ENCODE results near the gene CDC25B.
A peak's percentile ranks its signal among the peaks of the same experiment; 100 is the strongest.
"Not testable (repeated sequence)": the region's sequence is repeated elsewhere in the genome, so short reads cannot be mapped to it uniquely, and the experiment has no call there.

CDC25B gene

DNA sequence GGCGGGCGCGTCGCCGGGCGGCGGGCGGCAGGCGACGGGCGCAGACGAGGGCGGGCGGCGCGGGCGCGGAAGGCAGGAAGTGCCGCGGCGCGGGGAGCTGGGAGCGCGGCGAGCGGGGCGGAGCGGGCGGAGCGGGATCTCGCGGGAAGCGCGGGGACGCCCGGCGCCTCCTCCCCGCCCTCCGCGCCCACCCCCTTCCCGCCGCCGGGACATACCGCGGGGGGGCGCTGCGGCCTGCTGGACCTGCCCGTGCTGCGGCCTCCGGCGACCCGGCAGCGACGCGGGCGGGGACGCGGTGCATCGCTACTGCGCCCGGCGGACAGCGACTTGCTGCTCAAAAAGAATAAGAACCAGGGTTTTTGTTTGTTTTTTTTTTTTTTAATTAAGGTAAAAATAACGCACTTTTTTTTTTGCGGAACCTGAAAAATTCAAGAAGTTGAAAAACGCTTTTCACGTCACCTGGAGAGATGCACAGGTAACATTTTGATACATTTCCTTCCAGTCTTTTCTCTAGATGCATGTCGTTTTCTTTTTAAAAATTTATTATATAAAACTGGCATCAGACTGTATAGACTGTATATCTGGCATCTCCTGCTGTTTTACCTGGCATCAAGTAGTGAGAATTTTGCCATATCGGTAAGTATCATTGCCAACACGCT, 9.3 kb upstream of the CDC25B start, which contains the start of gene CENPB:
Gene CENPB, minus strand, starts transcription at position 76 of the 659 bp plus-strand sequence. CDS start 257 bp downstream, outside the sequence.
- DNase-seq = peak; percentile 94

DNA sequence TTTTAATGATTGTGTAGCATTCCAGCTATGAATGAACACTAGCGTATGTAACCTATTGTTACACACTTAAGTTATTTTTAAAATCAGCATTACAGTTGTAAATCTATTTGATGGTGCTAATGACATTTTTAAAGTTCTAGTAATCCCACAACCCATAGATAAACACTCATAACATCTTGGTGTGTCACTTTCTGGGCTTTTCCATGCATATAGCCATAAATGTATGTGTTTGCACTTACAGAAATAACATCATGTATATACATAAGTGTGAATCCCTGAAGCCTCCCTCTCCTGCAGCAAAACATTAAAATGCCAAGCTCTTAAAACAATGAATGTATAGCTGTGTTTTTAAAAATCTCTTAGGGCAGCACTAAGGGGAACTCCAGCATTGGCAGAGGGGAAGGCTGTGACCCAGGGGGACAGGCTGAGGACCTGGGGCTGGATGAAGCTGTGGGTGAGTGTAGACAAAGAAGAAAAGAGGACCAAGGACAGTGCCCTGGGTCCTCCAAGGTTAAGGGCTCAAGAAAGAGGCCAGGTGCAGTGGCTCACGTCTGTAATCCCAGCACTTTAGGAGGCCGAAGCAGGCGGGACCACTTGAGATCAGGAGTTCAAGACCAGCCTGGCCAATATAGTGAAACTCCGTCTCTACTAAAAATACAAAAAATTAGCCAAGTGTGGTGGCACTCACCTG, 8.6 kb upstream of the CDC25B start:
- DNase-seq = no peak

DNA sequence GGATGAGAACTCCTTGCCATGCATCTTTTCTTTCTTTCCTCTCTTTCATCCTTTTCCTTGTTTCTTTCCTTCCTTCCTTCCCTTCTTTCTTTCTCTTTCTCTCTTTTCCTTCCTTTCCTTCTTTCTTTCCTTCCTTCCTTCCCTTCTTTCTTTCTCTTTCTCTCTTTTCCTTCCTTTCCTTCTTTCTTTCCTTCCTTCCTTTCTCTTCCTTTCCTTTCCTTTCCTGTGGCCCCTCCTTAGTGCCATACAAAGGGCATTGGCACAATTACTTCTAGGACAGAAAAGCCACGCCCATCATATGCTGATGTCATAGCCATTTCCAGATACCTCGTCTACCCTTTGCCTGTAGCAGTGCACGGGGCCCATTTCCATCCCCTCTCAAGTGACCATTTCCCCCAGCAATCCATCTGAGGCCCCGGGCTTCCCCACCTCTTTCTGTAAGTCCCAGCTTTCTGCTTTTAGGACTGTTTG, 7.4 kb upstream of the CDC25B start:
- peak; percentile 48 for DNase-seq

DNA sequence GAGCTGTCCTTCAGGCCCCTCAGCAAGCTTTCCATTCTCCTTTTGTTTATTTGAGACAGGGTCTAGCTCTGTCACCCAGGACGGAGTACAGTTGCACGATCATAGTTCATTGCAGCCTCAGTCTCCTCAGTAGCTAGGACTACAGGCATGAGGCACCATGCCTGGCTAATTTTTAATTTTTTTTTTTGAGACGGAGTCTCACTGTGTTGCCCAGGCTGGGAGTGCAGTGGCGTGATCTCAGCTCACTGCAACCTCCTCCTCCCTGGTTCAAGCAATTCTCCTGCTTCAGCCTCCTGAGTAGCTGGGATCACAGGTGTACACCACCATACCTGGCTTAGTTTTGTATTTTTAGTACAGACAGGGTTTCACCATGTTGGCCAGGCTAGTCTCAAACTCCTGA, 6.9 kb upstream of the CDC25B start:
- not testable (repeated sequence) for DNase-seq

DNA sequence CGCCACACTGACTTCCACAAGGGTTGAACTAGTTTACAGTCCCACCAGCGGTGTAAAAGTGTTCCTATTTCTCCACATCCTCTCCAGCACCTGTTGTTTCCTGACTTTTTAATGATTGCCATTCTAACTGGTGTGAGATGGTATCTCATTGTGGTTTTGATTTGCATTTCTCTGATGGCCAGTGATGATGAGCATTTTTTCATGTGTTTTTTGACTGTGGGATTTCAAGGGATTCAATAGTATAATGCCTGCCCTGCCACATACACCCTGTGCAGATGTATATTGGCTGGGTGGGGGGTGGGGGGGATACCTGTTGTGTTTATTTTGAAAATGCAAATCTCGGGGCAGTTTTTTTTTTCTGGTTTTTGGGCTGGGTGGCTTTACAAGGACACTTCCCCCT, 1.9 kb upstream of the CDC25B start:
- not testable (repeated sequence) for DNase-seq

DNA sequence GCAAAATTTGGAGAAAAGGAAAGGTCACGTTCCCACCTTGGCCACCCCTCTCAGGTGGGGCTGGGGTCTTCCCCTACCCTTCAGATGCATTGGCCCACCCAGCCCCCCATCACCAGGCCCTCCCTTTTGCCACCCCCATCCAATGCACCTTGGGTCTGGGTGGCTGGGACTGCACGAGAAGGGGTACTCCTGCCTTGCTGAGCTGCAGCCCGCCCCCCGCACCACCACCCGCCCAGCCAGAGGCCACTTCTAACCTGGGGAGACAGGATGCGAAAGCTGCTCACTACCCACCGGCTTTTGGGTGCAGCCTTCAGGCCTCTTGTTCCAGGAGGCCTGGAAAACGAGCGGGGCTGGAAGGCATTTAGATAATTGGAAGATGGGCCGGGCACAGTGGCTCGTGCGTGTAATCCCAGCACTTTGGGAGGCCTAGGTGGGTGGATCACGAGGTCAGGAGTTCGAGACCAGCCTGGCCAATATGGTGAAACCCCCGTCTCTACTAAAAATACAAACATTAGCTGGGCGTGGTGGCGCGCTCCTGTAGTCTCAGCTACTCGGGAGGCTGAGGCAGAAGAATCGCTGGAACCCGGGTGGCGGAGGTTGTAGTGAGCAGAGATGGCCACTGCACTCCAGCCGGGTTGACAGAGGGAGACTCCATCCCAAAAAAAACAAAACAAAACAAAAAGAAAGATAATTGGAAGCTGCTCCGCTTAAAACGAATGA, 1.2 kb upstream of the CDC25B start:
- no peak for DNase-seq

DNA sequence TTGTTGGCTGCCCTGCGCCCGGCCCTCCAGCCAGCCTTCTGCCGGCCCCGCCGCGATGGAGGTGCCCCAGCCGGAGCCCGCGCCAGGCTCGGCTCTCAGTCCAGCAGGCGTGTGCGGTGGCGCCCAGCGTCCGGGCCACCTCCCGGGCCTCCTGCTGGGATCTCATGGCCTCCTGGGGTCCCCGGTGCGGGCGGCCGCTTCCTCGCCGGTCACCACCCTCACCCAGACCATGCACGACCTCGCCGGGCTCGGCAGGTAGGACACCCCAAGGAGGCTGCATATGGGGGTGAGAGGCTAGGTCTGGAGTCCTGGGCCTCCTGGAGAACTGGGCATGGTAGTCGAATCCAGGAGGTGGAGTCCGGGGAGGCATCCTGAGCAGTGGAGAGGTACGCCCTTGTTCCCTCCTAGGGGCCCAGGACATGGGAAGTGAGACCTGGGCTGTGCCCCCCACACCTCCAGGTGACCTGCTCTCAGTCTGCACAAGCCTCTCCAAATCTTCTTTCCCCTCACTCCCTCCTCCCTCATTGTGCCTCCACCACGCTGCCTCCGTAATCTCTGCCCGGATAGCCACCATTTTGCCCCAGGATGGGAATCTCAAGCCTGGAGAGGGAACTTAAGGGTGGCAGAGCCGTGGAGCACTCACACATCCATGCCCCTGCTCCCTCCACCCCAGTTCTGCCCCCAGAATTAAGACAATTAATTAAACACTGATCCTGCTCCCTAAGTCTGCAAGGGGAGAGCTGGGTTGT, 541 bp downstream of the CDC25B start:
- DNase-seq = no peak

DNA sequence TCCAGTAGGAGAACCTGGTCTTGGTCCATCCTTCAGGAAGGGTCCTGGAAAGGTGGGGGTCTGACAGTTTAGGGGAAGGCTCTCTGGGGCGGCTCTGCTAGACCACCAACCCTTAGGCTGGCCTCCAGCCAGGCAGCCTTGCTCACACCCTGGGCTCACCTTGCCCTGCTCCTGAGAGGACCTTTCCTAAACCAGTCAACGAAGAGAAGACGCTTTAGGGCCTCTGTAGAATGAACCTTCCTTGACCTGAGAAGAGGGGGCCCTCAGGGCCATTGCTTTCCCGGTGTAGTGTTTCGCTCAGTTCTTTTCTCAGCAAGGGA, 1.1 kb downstream of the CDC25B start:
- no peak for DNase-seq

DNA sequence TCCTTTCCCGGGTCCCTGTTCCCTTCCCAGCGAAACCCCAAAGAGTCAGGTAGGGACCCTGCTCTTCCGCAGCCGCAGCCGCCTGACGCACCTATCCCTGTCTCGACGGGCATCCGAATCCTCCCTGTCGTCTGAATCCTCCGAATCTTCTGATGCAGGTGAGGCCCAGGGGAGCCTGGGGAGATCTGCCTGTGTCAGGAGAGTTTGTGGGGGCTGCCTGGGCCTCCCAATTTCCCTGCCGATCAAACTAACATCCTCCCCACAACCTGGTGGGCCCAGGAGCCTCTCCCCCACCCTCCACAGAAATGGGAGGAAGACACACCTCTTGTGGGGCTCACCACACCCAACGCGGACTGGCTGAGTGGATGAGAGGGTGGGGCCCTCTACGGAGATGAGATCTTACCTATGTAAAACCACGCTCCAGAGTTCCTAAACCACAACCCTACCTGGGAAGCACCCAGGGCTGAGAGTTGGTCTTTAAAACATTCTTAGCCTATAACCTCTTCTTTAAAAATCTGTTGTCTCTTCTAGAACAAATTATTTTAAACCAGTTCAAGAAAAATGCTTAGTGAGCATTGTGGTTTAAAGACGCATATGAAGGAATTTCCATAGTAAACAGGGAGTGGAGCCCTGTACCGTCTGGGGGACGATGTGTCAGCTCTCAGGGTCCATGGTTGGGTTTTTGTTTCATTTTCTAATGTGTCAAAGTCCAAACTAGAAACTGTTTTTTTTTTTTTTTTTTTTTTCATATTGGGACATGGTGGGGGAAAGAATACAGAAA, 1.7 kb downstream of the CDC25B start:
- DNase-seq = no peak

DNA sequence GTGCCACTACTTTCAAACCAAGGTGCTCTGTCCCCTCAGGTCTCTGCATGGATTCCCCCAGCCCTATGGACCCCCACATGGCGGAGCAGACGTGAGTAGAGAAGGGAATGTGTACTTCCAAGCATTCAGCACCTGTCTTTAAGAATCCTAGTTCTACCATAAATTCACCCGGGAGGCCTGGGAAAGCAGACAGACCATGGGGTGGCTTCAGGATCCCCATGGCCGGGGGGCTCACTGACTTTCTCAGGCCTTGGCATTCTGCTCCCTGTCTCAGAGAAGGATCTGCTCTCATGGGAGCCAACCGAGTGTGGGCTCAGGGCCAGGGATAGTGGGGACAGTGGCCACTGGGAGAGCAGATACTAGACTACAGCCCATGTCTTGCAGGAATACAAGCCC, 2.3 kb downstream of the CDC25B start:
- DNase-seq = no peak

DNA sequence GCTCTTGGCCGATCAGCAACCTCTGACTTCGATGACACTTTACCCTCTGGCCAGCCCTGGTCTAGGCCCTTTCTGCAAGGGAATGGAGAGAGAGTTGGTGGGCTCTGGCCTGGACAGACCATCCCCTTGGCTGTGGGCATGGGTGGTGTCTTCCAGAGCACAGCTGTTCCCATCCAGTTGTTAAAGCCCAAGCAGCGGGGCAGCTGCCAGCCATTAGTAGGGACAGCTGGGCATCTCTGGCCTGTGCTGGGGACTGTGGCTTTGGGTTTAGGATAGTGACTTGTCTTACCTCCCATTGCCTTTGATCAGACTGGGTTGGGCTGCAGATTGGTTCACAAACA, 2.8 kb downstream of the CDC25B start:
- DNase-seq = no peak

DNA sequence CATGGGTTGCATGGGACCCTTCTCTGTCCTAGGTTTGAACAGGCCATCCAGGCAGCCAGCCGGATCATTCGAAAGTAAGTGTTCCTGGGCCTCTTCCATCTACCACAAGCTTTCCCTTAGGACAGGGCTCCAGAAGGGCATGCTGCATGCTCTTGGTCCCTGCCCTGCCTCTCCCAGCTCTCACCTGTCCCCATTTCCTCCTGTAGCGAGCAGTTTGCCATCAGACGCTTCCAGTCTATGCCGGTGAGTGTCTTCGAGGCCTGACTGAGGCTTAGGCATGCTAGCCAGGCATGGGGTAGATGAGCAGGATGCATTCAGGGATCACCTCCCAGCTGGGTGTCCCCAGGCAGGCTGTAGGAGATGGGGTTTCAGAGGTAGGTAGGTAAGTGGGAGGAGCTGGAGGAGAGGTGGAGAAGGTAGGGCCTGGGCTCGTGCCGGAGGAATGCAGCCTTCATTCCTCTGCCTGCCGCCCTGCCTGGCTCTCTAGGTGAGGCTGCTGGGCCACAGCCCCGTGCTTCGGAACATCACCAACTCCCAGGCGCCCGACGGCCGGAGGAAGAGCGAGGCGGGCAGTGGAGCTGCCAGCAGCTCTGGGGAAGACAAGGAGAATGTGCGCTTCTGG, 4.3 kb downstream of the CDC25B start:
- DNase-seq = no peak

DNA sequence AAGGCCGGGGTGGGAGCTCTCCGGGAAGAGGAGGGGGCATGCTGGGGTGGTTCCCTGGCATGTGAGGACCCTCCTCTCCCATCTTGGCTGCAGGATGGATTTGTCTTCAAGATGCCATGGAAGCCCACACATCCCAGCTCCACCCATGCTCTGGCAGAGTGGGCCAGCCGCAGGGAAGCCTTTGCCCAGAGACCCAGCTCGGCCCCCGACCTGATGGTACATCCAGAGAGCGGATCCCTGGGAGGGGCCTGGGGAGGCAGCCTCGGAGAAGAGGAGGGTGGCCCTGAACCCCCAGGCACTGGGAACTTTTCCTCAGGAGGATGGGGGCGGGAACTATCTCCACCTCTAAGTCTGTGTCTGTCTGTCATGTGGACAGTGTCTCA, 4.8 kb downstream of the CDC25B start:
- no peak for DNase-seq

DNA sequence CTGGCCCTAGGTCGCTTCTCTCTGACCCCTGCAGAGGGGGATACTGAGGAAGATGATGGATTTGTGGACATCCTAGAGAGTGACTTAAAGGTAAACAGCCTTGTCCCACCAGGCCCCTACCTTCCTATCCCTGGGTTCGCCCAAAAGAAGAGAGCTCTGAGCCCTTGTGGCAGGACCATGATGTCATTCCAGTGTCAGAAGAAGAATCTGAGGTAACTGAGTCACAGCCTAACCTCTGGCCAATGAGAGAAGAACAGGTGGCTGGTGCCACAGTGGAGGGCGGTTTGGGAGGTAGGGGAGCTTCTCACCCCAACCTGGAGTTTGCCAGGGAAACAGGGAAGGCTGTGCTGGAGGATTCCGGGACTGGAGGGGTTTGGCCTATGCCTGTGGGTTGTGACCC, 5.2 kb downstream of the CDC25B start:
- DNase-seq = no peak

DNA sequence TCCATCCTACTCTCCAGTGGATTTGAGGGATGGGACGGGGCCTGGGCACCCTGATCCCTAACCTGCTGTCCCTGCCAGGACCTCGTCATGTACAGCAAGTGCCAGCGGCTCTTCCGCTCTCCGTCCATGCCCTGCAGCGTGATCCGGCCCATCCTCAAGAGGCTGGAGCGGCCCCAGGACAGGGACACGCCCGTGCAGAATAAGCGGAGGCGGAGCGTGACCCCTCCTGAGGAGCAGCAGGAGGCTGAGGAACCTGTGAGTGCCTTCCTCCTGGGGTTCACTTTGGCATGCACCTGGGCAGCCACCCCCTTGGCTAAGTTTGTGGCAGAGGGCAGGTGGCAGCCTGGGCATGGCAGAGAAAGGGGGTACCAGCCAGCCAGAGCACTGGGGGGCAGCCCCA, 5.7 kb downstream of the CDC25B start:
- DNase-seq = no peak

DNA sequence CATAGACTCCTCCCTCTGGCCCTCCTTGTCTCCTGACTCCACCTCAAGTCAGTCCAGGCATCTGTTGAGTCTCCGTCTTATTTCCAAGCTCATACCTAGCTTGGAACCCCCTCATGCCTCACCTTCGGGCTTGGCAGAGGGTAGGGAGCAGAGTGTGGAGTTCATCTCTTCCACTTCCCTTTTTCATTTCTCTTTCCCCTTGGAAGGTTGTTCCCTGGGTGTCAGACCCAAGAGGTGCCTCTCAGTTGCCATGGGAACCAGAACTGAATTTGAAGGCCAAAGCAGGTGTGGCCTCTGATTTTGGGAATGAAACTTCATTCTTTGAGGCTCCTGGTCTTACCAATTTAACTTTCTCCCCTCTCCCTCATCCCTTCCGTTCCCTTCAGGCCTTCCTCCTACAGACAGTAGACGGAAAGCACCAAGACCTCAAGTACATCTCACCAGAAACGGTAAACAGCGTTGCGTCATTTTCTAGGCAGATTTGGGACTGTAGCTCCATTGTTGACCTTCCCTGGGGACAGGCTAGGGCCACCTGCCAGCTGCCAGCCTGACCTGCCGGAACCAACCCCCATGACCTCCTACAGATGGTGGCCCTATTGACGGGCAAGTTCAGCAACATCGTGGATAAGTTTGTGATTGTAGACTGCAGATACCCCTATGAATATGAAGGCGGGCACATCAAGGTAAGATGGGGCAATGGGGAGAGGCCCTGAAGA, 6.6 kb downstream of the CDC25B start:
- DNase-seq = no peak

DNA sequence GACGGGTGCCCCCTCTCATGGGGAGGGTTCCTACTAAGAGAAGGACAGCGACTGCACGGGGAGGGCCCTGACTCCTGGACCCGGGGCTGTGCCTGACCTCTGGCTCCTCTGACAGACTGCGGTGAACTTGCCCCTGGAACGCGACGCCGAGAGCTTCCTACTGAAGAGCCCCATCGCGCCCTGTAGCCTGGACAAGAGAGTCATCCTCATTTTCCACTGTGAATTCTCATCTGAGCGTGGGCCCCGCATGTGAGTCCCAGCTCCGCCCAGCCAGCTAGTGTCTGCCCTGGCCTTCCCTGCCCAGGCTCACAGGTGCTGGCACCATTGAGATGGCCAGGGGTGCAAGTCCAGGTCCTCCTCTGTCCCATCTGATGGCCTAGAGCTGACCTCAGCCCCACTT, 7.2 kb downstream of the CDC25B start:
- DNase-seq = no peak

DNA sequence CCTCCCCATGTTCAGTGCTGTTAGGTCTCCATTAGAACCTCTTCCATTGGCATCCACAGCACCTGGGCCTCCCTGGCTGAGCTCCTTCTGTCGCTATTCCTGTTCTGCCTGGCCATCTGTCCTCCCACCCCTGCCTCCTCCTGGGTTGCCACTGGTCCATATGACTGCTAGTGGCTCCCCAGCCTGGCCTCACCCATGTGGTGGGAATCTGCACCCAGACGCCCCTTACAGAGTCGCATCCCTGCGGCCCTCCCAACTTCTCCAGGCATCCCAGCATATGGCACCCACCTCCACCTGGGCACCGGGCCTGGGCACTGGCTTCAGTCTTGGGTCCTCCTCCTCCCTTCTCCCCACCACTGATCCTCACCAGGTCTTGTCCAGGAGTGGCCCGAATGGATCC, 7.7 kb downstream of the CDC25B start:
- no peak for DNase-seq

DNA sequence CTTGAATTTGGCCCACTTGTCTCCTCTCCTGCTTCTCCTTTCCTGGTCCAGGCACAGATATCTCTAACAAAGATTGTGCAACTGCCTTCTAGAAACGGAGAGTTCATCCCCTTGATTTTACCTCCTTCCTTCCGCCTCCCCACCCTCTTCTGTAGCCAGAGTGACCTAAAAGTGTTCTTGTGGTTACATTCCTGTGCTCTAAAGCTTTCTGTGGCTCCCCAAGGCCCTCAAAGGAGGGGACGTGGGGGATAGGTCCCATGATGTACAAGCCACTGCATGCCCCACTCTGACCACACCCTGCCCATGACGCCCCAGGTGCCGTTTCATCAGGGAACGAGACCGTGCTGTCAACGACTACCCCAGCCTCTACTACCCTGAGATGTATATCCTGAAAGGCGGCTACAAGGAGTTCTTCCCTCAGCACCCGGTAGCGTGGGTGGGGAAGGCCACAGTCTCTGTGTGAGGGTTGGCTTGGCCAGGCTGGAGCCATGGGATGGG, 8.2 kb downstream of the CDC25B start:
- no peak for DNase-seq

DNA sequence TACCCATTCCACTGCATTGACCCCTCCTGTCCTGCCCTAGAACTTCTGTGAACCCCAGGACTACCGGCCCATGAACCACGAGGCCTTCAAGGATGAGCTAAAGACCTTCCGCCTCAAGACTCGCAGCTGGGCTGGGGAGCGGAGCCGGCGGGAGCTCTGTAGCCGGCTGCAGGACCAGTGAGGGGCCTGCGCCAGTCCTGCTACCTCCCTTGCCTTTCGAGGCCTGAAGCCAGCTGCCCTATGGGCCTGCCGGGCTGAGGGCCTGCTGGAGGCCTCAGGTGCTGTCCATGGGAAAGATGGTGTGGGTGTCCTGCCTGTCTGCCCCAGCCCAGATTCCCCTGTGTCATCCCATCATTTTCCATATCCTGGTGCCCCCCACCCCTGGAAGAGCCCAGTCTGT, 8.7 kb downstream of the CDC25B start:
- no peak for DNase-seq

DNA sequence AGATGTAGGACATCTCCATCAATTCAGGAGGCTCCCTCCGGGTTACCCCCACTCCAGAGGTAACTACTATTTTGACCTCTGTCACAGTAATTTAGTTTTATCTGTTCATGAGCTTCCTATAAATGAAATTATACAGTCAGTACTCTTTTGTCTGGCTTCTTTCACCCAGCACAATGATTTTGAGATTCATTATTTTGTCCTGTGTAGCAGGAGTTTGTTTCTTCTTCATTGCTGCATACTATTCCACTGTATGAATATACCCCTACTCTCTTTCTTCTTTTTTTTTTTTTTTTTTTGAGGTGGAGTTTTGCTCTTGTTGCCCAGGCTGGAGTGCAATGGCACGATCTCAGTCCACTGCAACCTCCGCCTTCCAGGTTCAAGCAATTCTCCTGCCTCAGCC, 12.4 kb downstream of the CDC25B start:
- no peak for DNase-seq
